NCI-H1048 (cell line): Measurements from ENCODE around the gene PTGER1.
"Not testable (repeated sequence)": the region's sequence is repeated elsewhere in the genome, so short reads cannot be mapped to it uniquely, and the experiment has no call there.

Experiments used
- DNase-seq: peaks from one replicate; lab custom pipeline; 2025; lab: John Stamatoyannopoulos, UW

Gene PTGER1

GRCh38 chr19:14475251-14476073, at the start of gene PTGER1:
PTGER1 (minus strand) TSS chr19:14475354; CDS start chr19:14474320, 1,034 bp downstream.
- no peak for DNase-seq

DNA sequence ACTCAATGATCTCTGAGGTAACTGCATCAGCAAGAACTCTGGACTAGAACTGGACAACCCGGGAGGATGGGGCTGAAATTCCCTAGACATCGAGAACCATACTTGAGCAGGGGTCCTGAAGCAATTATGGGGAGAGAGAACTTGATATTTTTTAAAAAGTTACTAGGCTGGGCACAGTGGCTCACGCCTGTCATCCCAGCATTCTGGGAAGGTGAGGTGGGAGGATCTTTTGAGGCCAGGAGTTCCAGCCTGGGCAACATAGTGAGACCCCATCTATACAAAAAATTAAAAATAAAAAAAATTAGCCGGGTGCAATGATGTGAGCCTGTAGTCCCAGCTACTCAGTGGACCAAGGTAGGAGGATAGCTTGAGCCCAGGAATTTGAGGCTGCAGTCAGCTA, 45.4 kb upstream of the PTGER1 start:
- DNase-seq = no peak

DNA sequence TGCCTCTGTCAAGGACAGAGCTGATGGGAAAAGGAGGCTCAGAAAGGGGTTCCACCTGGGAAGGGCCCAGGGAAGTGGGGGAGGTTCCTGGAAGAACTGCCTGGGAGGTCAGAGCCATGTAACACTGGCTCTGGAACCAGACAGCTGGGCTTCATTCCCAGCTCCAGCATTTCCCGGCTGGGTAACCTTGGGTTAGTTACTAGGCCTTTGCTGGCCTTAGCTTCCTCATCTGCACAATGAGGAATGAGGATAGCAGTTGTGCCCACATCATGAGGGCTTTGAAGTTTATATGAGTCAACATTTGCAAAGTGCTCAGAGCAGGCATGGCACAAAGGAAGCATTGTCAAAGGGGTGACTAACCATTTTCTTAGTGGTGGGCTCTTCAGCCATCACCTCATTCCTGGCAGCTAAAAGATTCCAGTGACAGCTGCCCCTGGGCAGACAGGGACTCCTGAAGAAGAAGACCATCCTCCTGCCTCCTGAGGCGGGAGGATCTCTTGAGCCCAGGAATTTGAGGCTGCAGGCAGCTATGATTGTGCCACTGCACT, 44.8 kb upstream of the PTGER1 start:
- no peak for DNase-seq

DNA sequence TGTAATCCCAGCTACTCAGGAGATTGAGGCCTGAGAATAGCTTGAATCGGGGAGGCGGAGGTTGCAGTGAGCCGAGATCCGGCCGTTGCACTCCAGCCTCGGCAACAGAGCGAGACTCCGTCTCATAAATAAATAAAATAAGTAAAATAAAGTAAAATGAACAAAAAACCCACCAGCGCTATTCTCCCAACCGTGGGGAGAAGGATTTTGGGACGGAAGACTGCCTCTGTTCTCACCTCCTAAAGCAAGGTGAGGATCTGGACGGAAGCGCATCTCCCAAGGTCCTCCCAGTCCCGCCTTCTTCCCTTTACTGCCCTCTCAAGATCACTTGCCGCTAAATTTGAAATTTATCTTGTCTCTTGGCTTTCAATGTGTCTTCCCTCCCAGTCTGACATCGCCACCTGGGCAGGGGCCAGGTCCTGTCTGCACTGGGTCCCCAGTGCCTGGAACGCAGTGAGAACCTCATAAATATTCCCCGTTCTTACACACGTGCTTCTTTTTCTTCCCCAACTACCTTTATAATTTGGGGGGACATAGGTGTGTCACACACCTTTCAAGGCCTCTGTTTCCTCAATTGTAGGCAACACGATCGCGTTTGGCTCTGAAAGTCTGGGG, 44.2 kb upstream of the PTGER1 start:
- no peak for DNase-seq

DNA sequence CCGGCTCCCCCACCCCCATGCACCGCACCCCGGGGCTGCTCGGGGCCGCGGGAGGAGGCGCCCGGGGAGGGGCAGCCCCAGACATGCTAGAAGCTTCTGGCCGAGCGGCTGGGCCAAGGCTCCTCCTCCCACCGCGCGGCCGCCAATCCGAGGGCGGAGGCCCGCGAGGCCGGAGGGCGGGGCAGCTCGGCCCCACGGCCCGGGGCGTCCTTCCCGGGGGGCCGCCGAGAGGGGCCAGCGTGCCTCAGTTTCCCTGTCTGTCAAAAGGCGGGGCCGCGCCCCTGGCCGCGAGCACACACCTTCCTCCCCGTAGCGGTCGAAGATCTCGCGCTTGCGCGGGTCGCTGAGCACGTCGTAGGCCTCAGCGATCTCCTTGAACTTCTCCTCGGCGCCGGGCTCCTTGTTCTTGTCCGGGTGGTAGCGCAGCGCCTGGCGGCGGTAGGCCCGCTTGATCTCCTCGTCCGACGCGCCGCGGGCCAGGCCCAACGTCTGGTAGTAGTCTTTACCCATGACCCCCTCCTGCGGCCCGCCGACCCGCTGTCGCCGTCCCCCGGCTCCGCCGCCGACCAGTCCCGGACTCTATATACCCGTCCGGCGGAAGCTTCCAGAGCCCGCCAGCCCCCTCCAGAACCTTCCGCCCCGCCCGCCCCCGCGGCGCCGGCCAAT, 42.8 kb upstream of the PTGER1 start, which contains the start of gene DNAJB1:
Gene DNAJB1, minus strand, starts transcription at position 558 of the 666 bp plus-strand sequence. Its CDS starts 48 bp downstream, at position 510.
- no peak for DNase-seq

DNA sequence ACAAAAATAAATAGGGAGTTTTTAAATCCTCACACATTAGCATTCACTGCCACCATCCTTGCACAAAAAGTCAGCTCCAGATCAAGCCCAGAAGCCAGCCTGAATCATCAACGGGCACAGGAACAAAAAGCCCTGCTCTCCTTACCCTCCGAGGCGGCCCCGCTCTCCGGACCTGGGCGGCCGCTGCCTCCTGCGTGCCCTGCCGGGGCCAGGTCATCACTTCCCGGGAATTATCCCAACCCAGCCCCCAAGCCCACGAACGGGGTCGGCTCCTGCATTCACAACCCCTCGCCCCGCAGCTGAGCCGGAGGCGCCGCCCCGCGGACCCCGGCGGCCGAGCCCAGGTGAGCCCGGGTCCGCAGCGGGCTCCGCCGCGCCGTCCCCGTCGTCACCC, 42.3 kb upstream of the PTGER1 start:
- no peak for DNase-seq

GRCh38 chr19:14516746-14517438, 41.7 kb upstream of the PTGER1 start:
- DNase-seq = no peak

DNA sequence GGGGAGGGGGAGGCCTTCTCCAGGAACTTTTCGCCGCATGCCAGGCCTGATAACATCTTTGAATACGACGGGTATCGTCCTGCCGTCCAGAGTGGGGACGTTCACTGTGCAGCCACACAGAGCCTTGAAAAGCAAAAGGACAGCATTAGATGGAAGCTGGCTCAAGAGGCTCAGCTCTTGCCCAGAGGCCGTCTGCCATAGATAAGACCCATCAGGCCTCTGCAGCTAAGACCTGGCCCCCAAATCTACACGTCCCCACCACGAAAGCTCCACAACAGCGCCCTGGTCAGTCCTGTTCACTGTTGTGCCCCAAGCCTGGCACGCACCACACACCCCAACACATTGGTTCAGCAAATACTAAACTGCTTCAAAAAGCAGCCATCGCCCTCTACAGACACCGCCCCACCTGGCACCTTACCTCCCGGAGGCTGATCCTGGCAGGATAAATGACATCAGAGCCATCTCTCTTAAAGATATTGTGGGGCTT, 40.9 kb upstream of the PTGER1 start:
- DNase-seq = no peak

DNA sequence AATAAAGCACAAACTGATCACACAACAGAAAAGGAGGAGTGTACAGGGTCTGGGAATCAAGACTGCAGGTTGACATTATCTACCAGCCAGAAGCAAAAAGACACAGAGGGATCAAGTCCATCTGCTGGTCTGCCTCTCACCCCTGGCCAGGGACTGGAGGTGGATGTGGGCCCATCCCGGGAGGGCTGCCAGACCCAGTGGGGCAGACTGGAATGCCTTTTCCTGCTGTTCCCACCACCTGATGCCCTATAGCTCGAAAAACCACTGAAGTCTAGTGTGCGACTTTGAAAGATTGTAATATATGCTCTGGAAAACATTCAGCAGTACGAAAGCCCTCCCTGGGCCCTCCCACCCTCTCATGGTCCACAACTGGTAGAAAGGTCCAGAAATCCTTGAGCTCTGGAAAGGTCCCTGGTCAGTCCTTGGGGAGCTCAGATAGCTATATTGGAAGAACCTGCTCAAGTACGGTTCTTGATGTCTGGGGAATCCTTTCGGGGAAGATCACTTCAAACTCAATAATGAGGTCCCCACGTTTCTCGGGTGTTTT, 40.4 kb upstream of the PTGER1 start:
- DNase-seq = no peak

DNA sequence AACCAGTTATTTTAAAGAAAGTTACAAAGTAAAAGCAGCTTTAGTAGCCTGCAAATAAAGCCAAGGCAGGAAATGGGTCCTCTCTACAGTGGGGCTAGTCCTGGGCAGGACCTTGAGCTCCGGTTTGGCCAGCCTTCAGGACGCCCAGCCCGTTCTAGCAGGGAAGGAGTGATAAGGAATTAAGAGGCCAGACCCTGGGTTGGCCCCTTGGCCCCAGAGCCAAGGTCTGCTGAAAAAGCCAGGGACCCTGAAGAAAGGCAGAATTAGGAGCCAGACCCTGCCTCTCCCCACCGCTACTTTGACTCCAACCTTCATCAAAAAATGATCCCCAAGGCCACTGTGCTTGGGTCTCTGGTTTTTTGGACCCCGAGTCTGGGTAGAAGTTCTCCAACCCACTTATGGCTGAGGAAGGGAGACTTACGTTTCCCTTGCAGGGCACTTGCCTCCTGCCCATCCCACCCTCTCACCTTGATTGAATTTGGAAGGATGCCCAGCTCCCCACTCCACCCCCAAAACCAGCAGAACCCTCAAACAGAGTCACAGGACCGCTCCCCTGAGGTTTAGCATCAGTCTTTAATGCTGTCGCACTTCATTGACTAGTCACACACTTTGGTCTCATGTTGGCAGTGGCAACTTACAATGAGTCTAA, 39.2 kb upstream of the PTGER1 start:
- no peak for DNase-seq

GRCh38 chr19:14512406-14512961, 37.3 kb upstream of the PTGER1 start:
- DNase-seq = no peak

- DNase-seq = no peak
Measured at GRCh38 chr19:14511229-14511593, 36.1 kb upstream of the PTGER1 start.

DNA sequence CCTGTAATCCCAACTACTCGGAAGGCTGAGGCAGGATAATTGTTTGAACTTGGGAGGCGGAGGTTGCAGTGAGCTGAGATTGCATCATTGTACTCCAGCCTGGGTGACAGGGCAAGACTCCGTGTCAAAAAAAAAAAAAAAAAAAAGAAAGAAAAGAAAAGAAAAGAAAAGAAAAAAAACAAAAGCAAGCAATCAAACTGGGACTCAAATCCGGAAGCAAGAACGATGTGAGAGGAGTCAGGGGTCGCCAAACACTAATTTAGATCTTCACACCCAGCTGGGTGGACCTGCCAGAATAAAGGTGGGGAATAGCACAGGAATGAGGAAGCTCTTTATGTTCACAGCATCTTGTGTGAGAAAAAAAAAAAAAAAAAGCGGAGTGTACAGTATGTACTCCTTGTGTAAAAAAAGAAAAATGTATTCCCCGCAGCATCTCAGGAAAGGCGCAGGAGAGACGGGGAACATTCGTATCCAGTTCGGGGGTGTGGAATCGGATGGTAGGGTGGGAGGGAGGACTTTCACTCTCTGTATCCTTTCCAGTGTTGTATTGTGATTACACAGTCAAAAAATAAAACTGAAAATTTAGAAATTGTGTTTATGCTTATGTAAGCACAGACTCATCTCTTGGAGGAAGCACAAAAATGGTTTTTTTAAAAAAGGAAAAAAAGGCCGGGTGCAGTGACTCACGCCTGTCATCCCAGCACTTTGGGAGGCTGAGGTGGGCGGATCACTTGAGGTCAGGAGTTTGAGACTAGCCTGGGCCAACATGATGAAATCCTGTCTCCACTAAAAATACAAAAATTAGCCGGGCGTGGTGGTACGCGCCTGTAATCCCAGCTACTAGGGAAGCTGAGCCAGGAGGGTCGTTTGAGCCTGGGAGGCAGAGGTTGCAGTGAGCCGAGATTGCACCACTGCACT, 35.4 kb upstream of the PTGER1 start:
- no peak for DNase-seq

GRCh38 chr19:14507704-14508542, 32.8 kb upstream of the PTGER1 start:
- no peak for DNase-seq

- DNase-seq = no peak
Measured at GRCh38 chr19:14505488-14506239, 30.5 kb upstream of the PTGER1 start.

GRCh38 chr19:14504575-14504974, 29.4 kb upstream of the PTGER1 start:
- DNase-seq = not testable (repeated sequence)

- no peak for DNase-seq
Measured at GRCh38 chr19:14503285-14503684, 28.1 kb upstream of the PTGER1 start.
